ENCODE data around the gene PDZD2. TPM values are rescaled to one million over a fixed set of nuclear protein-coding genes. Genes with fewer than 3 reads are reported as not detected.

The PDZD2 gene
- total and polyA plus RNA-seq, 2 donors (not counting 3 experiments of a cell fraction or from before 2014, with no cell fraction given): 0.66 to 6.9 TPM

- H3K27me3 ChIP-seq (ENCODE audit: control insufficient read depth in 2 of 2, insufficient read depth in 2 of 2, low read length in 2 of 2): no peaks in the 10 kb centered on the region
- H3K9ac ChIP-seq (replicated peaks; ENCODE audit: extremely low read depth, insufficient read depth, low read length): no peak overlapping the region
- H2AFZ ChIP-seq (ENCODE audit: low read depth, low read length): no peak overlapping the region
- DNase-seq (ENCODE audit: low read depth, low spot score) (no peak), FAIRE-seq (no peak)
- TF ChIP-seq GATA2 (IDR thresholded peaks at IDR 0.05; ENCODE audit: insufficient read depth, insufficient read length, low read depth, low read length): no peak
- TF ChIP-seq FOS (IDR thresholded peaks at IDR 0.05; ENCODE audit: borderline replicate concordance, insufficient read depth, low read length): no peak
- no peak for TF ChIP-seq EZH2 (IDR thresholded peaks at IDR 0.05; ENCODE audit: borderline replicate concordance, low read depth, low read length, severe bottlenecking)
- no peak for TF ChIP-seq JUN (IDR thresholded peaks at IDR 0.05; ENCODE audit: borderline replicate concordance, insufficient read depth, insufficient read length, low read depth)
- CTCF ChIA-PET: no interaction called here
- H4K20me1 ChIP-seq (replicated peaks; ENCODE audit: control insufficient read depth, extremely low read depth, insufficient read depth, low read length): no peaks in the 10 kb centered on the region
- no peaks in the 10 kb centered on the region for H3K36me3 ChIP-seq (ENCODE audit: control insufficient read depth in 2 of 2, extremely low read depth in 1 of 2, insufficient read depth in 2 of 2, low read length in 2 of 2)
- no peaks in the 10 kb centered on the region for H3K9me1 ChIP-seq (replicated peaks; ENCODE audit: control insufficient read depth, extremely low read depth, insufficient read depth, low read length)
- no peaks in the 10 kb centered on the region for H3K9me3 ChIP-seq (replicated peaks; ENCODE audit: control insufficient read depth, insufficient read depth, low read length)
- no peaks in the 10 kb centered on the region for H3K4me1 ChIP-seq (ENCODE audit: control insufficient read depth, extremely low read depth, insufficient read depth, low read length)
- no peak overlapping the region for H3K4me3 ChIP-seq (replicated peaks in 1 of 3; ENCODE audit: insufficient read depth in 1 of 3, low read depth in 1 of 3, low read length in 3 of 3)
- dilution Hi-C loops (cut with MboI; ENCODE audit: extremely low pct_ligation_motif_present, low sequenced_read_pairs) (no loop called here), intact Hi-C loops (cut with micrococcal nuclease) (no loop called here)
- H3K4me2 ChIP-seq (ENCODE audit: insufficient read depth, low read length): no peak overlapping the region
- H3K79me2 ChIP-seq (ENCODE audit: control insufficient read depth, insufficient read depth, low read length): no peaks in the 10 kb centered on the region
- no TSS peak for BruUV-seq (replicated peaks)
- H3K27ac ChIP-seq (ENCODE audit: insufficient read depth, low read depth, low read length): no peak overlapping the region
- POLR2A ChIA-PET: no interaction called here
Measured at GRCh38 chr5:32089146-32090000, 450.4 kb downstream of the PDZD2 start.

- Histone ChIP-seq H2AFZ (ENCODE audit: low read depth, low read length) (no peak overlapping the region), H3K27me3 (ENCODE audit: control insufficient read depth in 2 of 2, insufficient read depth in 2 of 2, low read length in 2 of 2) (no peaks in the 10 kb centered on the region), H3K4me2 (ENCODE audit: insufficient read depth, low read length) (no peak overlapping the region), H4K20me1 (replicated peaks; ENCODE audit: control insufficient read depth, extremely low read depth, insufficient read depth, low read length) (no peaks in the 10 kb centered on the region), H3K27ac (ENCODE audit: insufficient read depth, low read depth, low read length) (no peak overlapping the region), H3K36me3 (ENCODE audit: control insufficient read depth in 2 of 2, extremely low read depth in 1 of 2, insufficient read depth in 2 of 2, low read length in 2 of 2) (no peaks in the 10 kb centered on the region), H3K9me3 (replicated peaks; ENCODE audit: control insufficient read depth, insufficient read depth, low read length) (no peaks in the 10 kb centered on the region), H3K4me1 (ENCODE audit: control insufficient read depth, extremely low read depth, insufficient read depth, low read length) (no peaks in the 10 kb centered on the region), H3K9me1 (replicated peaks; ENCODE audit: control insufficient read depth, extremely low read depth, insufficient read depth, low read length) (no peaks in the 10 kb centered on the region), H3K9ac (replicated peaks; ENCODE audit: extremely low read depth, insufficient read depth, low read length) (no peak overlapping the region), H3K79me2 (ENCODE audit: control insufficient read depth, insufficient read depth, low read length) (no peaks in the 10 kb centered on the region), H3K4me3 (replicated peaks in 1 of 3; ENCODE audit: insufficient read depth in 1 of 3, low read depth in 1 of 3, low read length in 3 of 3) (no peak overlapping the region)
- dilution Hi-C loops (cut with MboI; ENCODE audit: extremely low pct_ligation_motif_present, low sequenced_read_pairs) (no loop called here), intact Hi-C loops (cut with micrococcal nuclease) (loop anchor here (5.0 kb wide), 1 partner anchor 58 kb away; no protein-coding TSS in a partner anchor)
- ChIA-PET POLR2A (no interaction called here), CTCF (interaction anchor here (1.3 to 1.6 kb wide), 2 partner anchors 13 to 265 kb away, joined by 5 to 6 read pairs; no protein-coding TSS in a partner anchor)
- FAIRE-seq (no peak), DNase-seq (ENCODE audit: low read depth, low spot score) (no peak)
- no TSS peak for BruUV-seq (replicated peaks)
- TF ChIP-seq GATA2 (IDR thresholded peaks at IDR 0.05; ENCODE audit: insufficient read depth, insufficient read length, low read depth, low read length) (no peak), EZH2 (IDR thresholded peaks at IDR 0.05; ENCODE audit: borderline replicate concordance, low read depth, low read length, severe bottlenecking) (no peak), JUN (IDR thresholded peaks at IDR 0.05; ENCODE audit: borderline replicate concordance, insufficient read depth, insufficient read length, low read depth) (no peak), FOS (IDR thresholded peaks at IDR 0.05; ENCODE audit: borderline replicate concordance, insufficient read depth, low read length) (no peak), MYC (IDR thresholded peaks at IDR 0.05; ENCODE audit: low read depth, low read length) (no peak), POLR2AphosphoS5 (IDR thresholded peaks at IDR 0.05; ENCODE audit: insufficient read depth, low read depth, low read length) (no peak), POLR2A (IDR thresholded peaks at IDR 0.05; ENCODE audit: low read depth, low read length) (no peak)
- TF ChIP-seq, protein P1, sequence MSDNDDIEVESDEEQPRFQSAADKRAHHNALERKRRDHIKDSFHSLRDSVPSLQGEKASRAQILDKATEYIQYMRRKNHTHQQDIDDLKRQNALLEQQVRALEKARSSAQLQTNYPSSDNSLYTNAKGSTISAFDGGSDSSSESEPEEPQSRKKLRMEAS (IDR thresholded peaks at IDR 0.05; ENCODE audit: insufficient read depth, insufficient read length): no peak
- TF ChIP-seq, protein P2, sequence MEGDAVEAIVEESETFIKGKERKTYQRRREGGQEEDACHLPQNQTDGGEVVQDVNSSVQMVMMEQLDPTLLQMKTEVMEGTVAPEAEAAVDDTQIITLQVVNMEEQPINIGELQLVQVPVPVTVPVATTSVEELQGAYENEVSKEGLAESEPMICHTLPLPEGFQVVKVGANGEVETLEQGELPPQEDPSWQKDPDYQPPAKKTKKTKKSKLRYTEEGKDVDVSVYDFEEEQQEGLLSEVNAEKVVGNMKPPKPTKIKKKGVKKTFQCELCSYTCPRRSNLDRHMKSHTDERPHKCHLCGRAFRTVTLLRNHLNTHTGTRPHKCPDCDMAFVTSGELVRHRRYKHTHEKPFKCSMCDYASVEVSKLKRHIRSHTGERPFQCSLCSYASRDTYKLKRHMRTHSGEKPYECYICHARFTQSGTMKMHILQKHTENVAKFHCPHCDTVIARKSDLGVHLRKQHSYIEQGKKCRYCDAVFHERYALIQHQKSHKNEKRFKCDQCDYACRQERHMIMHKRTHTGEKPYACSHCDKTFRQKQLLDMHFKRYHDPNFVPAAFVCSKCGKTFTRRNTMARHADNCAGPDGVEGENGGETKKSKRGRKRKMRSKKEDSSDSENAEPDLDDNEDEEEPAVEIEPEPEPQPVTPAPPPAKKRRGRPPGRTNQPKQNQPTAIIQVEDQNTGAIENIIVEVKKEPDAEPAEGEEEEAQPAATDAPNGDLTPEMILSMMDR (IDR thresholded peaks at IDR 0.05; ENCODE audit: extremely low read depth in 1 of 2, insufficient read depth in 1 of 2, low read depth in 1 of 2, low read length in 2 of 2): no peak
Measured at GRCh38 chr5:32090026-32090754, 451.3 kb downstream of the PDZD2 start.

Measured in endothelial cell of umbilical vein (primary cell).